HepG2 (cell line): ENCODE data around the gene PCSK7. TPM values are rescaled to one million over a fixed set of nuclear protein-coding genes. Genes with fewer than 3 reads are reported as not detected.

ENCODE experiments used
- CHD2 ChIP-seq: IDR thresholded peaks from 2 replicates; pipeline ENCODE4 v1.6.1; 2011; ENCODE audit warnings: low read depth, low read length, improper control_type of control experiment
- PHF5A ChIP-seq: IDR thresholded peaks from one replicate; pipeline ENCODE4 v1.6.1; 2018; ENCODE audit warnings: low read depth, missing genetic modification reagents; ENCODE audit not compliant: unreplicated experiment
- RAD21 ChIP-seq: fragments of 450-650 bp; formaldehyde crosslinking; IDR thresholded peaks from 2 replicates; pipeline ENCODE4 v1.5.0; 2020; ENCODE audit warnings: mild to moderate bottlenecking
- SIN3B ChIP-seq: fragments of 150-350 bp; IDR thresholded peaks from 2 replicates; pipeline ENCODE4 v1.6.1; 2014; ENCODE audit warnings: low read length
- polyA plus RNA-seq, 8 experiments: library from polyadenylated mRNA; depleted of rRNA in 3 of 8; stranded (reverse) in 7 of 8; unstranded in 1 of 8; fragments of >200 nt; fragmentation: Illumina TruSeq in 4 of 8; extraction: Trizol in 4 of 8; gene quantifications; 2 replicates each; pipeline versions ENCODE4 v1.2.1 to v1.2.3, GENCODE V29; 2011 to 2016; ENCODE audit warnings: low read depth in 4 of 8, missing spikeins in 1 of 8, mixed read lengths in 1 of 8; ENCODE audit not compliant: insufficient read depth in 1 of 8
- total RNA-seq, 5 experiments: library from RNA; depleted of rRNA; stranded (reverse); fragments of >200 nt; fragmentation: Illumina TruSeq; extraction: Trizol; gene quantifications; 2 replicates each; pipeline ENCODE4 v1.2.3, GENCODE V29; 2016; ENCODE audit warnings: low read depth in 1 of 5
- TF ChIP-seq, protein P1 (sequence below): sonication (generic); formaldehyde crosslinking; IDR thresholded peaks from 2 replicates; pipeline ENCODE4 v1.4.0; 2020; ENCODE audit warnings: missing genetic modification reagents
- TF ChIP-seq, protein P2 (sequence below): sonication (generic); formaldehyde crosslinking; IDR thresholded peaks from 2 replicates; pipeline ENCODE4 v1.4.0; 2020; ENCODE audit warnings: mild to moderate bottlenecking, missing genetic modification reagents, borderline replicate concordance
- TF ChIP-seq, protein P3 (sequence below): sonication (generic); formaldehyde crosslinking; IDR thresholded peaks from 2 replicates; pipeline ENCODE4 v1.5.0; 2020; ENCODE audit warnings: mild to moderate bottlenecking, missing genetic modification reagents, moderate library complexity
- TF ChIP-seq, protein P4 (sequence below), 2 experiments: sonication (generic) in 1 of 2; formaldehyde crosslinking in 1 of 2; IDR thresholded peaks; 2 replicates each; pipeline versions ENCODE4 v1.6.1 to v1.9.0; 2014 to 2022; ENCODE audit warnings: antibody characterized with exemption in 1 of 2, borderline replicate concordance in 1 of 2, inconsistent platforms in 1 of 2, low read depth in 1 of 2, missing genetic modification reagents in 1 of 2
- TF ChIP-seq, protein P5 (sequence below): sonication (generic); formaldehyde crosslinking; IDR thresholded peaks from 2 replicates; pipeline ENCODE4 v1.4.0; 2020; ENCODE audit warnings: missing genetic modification reagents

The PCSK7 gene
- total and polyA plus RNA-seq, 2 of the 13 experiments (the other 11 are each of a cell fraction or from before 2014, with no cell fraction given), result 13.4 to 13.8 TPM

DNA sequence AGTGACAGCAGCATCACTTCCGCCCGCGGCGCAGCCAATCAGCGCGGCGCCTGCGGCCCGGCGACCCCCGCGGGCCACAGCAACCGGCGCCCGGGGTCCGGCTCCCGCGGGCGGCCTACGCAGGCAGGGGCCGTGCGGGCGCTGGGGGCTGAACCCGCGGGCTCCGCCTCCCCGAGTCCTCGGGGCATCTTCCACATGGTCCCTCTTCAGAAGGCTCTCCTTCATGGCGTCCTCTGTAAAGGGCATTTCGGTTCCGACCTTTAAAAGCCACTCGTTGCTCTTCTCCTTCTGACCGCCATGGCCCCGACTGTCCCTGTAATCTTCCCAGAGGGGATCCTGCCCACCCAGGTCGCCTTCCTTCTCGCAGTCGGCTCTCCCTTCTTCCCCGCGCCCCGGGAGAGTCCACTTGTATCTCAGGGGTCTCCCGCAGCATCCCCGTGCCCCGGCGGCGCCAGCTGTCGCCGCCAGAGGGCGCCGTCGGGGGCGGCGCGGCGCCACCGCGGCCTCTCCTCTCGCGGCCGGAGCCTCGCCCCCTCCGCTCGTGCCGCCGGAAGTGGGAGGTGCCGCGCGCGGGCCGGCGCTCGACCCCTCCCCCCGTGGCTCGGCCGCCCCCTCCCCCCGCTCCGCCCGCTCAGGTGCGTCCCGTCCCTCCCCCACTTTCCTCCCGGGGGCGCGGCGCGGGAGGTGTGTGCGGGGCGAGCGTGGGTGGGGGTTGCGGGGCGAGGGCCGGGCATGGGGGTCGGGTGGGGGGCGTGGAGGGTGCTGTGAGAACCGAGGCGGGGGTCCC, 412 bp upstream of the PCSK7 start, which contains the start of gene RNF214 (continued):
- TF ChIP-seq SIN3B, result peak; percentile 37; the same call in 1 of the 2 replicates
- peak; percentile 83 for TF ChIP-seq RAD21 (CRISPR knock-in tag)
- TF ChIP-seq PHF5A, result no peak
- TF ChIP-seq, protein P1, sequence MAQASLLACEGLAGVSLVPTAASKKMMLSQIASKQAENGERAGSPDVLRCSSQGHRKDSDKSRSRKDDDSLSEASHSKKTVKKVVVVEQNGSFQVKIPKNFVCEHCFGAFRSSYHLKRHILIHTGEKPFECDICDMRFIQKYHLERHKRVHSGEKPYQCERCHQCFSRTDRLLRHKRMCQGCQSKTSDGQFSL (CRISPR knock-in tag), result no peak
- TF ChIP-seq, protein P2, sequence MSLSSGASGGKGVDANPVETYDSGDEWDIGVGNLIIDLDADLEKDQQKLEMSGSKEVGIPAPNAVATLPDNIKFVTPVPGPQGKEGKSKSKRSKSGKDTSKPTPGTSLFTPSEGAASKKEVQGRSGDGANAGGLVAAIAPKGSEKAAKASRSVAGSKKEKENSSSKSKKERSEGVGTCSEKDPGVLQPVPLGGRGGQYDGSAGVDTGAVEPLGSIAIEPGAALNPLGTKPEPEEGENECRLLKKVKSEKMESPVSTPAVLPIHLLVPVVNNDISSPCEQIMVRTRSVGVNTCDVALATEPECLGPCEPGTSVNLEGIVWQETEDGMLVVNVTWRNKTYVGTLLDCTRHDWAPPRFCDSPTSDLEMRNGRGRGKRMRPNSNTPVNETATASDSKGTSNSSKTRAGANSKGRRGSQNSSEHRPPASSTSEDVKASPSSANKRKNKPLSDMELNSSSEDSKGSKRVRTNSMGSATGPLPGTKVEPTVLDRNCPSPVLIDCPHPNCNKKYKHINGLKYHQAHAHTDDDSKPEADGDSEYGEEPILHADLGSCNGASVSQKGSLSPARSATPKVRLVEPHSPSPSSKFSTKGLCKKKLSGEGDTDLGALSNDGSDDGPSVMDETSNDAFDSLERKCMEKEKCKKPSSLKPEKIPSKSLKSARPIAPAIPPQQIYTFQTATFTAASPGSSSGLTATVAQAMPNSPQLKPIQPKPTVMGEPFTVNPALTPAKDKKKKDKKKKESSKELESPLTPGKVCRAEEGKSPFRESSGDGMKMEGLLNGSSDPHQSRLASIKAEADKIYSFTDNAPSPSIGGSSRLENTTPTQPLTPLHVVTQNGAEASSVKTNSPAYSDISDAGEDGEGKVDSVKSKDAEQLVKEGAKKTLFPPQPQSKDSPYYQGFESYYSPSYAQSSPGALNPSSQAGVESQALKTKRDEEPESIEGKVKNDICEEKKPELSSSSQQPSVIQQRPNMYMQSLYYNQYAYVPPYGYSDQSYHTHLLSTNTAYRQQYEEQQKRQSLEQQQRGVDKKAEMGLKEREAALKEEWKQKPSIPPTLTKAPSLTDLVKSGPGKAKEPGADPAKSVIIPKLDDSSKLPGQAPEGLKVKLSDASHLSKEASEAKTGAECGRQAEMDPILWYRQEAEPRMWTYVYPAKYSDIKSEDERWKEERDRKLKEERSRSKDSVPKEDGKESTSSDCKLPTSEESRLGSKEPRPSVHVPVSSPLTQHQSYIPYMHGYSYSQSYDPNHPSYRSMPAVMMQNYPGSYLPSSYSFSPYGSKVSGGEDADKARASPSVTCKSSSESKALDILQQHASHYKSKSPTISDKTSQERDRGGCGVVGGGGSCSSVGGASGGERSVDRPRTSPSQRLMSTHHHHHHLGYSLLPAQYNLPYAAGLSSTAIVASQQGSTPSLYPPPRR (CRISPR knock-in tag), result no peak
- TF ChIP-seq, protein P3, sequence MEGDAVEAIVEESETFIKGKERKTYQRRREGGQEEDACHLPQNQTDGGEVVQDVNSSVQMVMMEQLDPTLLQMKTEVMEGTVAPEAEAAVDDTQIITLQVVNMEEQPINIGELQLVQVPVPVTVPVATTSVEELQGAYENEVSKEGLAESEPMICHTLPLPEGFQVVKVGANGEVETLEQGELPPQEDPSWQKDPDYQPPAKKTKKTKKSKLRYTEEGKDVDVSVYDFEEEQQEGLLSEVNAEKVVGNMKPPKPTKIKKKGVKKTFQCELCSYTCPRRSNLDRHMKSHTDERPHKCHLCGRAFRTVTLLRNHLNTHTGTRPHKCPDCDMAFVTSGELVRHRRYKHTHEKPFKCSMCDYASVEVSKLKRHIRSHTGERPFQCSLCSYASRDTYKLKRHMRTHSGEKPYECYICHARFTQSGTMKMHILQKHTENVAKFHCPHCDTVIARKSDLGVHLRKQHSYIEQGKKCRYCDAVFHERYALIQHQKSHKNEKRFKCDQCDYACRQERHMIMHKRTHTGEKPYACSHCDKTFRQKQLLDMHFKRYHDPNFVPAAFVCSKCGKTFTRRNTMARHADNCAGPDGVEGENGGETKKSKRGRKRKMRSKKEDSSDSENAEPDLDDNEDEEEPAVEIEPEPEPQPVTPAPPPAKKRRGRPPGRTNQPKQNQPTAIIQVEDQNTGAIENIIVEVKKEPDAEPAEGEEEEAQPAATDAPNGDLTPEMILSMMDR (CRISPR knock-in tag), result peak; percentile 74
- TF ChIP-seq, protein P4, sequence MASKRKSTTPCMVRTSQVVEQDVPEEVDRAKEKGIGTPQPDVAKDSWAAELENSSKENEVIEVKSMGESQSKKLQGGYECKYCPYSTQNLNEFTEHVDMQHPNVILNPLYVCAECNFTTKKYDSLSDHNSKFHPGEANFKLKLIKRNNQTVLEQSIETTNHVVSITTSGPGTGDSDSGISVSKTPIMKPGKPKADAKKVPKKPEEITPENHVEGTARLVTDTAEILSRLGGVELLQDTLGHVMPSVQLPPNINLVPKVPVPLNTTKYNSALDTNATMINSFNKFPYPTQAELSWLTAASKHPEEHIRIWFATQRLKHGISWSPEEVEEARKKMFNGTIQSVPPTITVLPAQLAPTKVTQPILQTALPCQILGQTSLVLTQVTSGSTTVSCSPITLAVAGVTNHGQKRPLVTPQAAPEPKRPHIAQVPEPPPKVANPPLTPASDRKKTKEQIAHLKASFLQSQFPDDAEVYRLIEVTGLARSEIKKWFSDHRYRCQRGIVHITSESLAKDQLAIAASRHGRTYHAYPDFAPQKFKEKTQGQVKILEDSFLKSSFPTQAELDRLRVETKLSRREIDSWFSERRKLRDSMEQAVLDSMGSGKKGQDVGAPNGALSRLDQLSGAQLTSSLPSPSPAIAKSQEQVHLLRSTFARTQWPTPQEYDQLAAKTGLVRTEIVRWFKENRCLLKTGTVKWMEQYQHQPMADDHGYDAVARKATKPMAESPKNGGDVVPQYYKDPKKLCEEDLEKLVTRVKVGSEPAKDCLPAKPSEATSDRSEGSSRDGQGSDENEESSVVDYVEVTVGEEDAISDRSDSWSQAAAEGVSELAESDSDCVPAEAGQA (IDR thresholded peaks at IDR 0.05; ENCODE audit: low read depth), result 0 out of 2 replicates have a peak, but pooled peaks have one; percentile 37
- TF ChIP-seq, protein P4 (CRISPR knock-in tag; IDR thresholded peaks at IDR 0.05; ENCODE audit: borderline replicate concordance), result no peak
- peak; percentile 23; the same call in 1 of the 2 replicates for TF ChIP-seq CHD2
- TF ChIP-seq, protein P5, sequence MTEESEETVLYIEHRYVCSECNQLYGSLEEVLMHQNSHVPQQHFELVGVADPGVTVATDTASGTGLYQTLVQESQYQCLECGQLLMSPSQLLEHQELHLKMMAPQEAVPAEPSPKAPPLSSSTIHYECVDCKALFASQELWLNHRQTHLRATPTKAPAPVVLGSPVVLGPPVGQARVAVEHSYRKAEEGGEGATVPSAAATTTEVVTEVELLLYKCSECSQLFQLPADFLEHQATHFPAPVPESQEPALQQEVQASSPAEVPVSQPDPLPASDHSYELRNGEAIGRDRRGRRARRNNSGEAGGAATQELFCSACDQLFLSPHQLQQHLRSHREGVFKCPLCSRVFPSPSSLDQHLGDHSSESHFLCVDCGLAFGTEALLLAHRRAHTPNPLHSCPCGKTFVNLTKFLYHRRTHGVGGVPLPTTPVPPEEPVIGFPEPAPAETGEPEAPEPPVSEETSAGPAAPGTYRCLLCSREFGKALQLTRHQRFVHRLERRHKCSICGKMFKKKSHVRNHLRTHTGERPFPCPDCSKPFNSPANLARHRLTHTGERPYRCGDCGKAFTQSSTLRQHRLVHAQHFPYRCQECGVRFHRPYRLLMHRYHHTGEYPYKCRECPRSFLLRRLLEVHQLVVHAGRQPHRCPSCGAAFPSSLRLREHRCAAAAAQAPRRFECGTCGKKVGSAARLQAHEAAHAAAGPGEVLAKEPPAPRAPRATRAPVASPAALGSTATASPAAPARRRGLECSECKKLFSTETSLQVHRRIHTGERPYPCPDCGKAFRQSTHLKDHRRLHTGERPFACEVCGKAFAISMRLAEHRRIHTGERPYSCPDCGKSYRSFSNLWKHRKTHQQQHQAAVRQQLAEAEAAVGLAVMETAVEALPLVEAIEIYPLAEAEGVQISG, result peak; percentile 99
